HL-60 (cell line): ENCODE measurements around the gene IRAK3.

Experiments used
- DNase-seq, 2 experiments: peaks; one replicate each; pipeline ENCODE4 v3.0.0-alpha.2; 2010 to 2020; ENCODE audit warnings: low read depth in 1 of 2, low spot score in 1 of 2
- H3K27ac ChIP-seq: fragments of 250-450 bp; sonication (Bioruptor Pico); replicated peaks from 2 replicates; pipeline ENCODE4 v1.5.1; 2020; ENCODE audit warnings: mild to moderate bottlenecking, moderate library complexity
- H3K27me3 ChIP-seq: fragments of 250-450 bp; sonication (Bioruptor Pico); 2 replicates; pipeline ENCODE4 v1.5.1; 2021; ENCODE audit warnings: mild to moderate bottlenecking, moderate library complexity; ENCODE audit not compliant: insufficient read depth, poor library complexity, severe bottlenecking
- H3K4me3 ChIP-seq: replicated peaks from 2 replicates; pipeline ENCODE4 v1.5.1; 2011; ENCODE audit warnings: mild to moderate bottlenecking, control low read depth, low read length; ENCODE audit not compliant: insufficient read depth
- GABPA ChIP-seq: IDR thresholded peaks from 2 replicates; pipeline ENCODE4 v1.6.1; 2012; ENCODE audit warnings: low read depth
- POLR2AphosphoS5 ChIP-seq: IDR thresholded peaks from 2 replicates; pipeline ENCODE4 v1.6.1; 2012; ENCODE audit warnings: low read depth
- SPI1 ChIP-seq: IDR thresholded peaks from 2 replicates; pipeline ENCODE4 v1.6.1; 2012; ENCODE audit warnings: low read depth, mild to moderate bottlenecking, borderline replicate concordance
- TF ChIP-seq, protein P1 (sequence below): IDR thresholded peaks from one replicate; pipeline ENCODE4 v1.5.1; 2011; ENCODE audit warnings: low read length, control low read depth, inconsistent platforms; ENCODE audit not compliant: insufficient read depth
- TF ChIP-seq, protein P2 (sequence below): IDR thresholded peaks from 2 replicates; pipeline ENCODE4 v1.6.1; 2012; ENCODE audit warnings: low read depth; ENCODE audit not compliant: insufficient replicate concordance

IRAK3 gene

DNA sequence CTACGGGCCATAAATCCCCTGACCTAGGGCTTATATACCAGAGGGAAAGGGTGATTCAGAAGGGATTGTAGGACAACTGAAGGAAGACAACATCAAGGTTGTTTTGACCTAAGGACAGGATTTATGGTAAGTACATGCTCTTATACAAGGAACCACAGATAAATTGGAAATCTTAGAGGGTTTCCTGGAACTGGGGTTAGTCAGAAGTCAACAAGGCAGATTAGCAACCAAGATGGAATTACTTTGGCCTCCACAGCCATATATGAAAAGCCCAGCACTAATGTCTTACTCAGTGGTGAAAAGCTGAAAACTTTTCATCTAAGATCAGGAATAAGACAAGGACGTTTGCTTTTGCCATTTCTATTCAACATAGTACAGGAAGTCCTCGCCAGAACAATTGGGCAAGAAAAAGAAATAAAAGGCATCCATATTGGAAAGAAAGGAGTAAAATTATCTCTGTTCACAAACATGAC, 24.6 kb upstream of the IRAK3 start:
- DNase-seq: no peak
- Histone ChIP-seq H3K27me3 (no peaks in the 10 kb centered on the region), H3K27ac (no peak overlapping the region), H3K4me3 (no peak overlapping the region)
- no peak for TF ChIP-seq GABPA
- no peak for TF ChIP-seq POLR2AphosphoS5
- TF ChIP-seq, protein P1, sequence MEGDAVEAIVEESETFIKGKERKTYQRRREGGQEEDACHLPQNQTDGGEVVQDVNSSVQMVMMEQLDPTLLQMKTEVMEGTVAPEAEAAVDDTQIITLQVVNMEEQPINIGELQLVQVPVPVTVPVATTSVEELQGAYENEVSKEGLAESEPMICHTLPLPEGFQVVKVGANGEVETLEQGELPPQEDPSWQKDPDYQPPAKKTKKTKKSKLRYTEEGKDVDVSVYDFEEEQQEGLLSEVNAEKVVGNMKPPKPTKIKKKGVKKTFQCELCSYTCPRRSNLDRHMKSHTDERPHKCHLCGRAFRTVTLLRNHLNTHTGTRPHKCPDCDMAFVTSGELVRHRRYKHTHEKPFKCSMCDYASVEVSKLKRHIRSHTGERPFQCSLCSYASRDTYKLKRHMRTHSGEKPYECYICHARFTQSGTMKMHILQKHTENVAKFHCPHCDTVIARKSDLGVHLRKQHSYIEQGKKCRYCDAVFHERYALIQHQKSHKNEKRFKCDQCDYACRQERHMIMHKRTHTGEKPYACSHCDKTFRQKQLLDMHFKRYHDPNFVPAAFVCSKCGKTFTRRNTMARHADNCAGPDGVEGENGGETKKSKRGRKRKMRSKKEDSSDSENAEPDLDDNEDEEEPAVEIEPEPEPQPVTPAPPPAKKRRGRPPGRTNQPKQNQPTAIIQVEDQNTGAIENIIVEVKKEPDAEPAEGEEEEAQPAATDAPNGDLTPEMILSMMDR: no peak
- no peak for TF ChIP-seq SPI1
- TF ChIP-seq, protein P2, sequence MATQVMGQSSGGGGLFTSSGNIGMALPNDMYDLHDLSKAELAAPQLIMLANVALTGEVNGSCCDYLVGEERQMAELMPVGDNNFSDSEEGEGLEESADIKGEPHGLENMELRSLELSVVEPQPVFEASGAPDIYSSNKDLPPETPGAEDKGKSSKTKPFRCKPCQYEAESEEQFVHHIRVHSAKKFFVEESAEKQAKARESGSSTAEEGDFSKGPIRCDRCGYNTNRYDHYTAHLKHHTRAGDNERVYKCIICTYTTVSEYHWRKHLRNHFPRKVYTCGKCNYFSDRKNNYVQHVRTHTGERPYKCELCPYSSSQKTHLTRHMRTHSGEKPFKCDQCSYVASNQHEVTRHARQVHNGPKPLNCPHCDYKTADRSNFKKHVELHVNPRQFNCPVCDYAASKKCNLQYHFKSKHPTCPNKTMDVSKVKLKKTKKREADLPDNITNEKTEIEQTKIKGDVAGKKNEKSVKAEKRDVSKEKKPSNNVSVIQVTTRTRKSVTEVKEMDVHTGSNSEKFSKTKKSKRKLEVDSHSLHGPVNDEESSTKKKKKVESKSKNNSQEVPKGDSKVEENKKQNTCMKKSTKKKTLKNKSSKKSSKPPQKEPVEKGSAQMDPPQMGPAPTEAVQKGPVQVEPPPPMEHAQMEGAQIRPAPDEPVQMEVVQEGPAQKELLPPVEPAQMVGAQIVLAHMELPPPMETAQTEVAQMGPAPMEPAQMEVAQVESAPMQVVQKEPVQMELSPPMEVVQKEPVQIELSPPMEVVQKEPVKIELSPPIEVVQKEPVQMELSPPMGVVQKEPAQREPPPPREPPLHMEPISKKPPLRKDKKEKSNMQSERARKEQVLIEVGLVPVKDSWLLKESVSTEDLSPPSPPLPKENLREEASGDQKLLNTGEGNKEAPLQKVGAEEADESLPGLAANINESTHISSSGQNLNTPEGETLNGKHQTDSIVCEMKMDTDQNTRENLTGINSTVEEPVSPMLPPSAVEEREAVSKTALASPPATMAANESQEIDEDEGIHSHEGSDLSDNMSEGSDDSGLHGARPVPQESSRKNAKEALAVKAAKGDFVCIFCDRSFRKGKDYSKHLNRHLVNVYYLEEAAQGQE: no peak

DNA sequence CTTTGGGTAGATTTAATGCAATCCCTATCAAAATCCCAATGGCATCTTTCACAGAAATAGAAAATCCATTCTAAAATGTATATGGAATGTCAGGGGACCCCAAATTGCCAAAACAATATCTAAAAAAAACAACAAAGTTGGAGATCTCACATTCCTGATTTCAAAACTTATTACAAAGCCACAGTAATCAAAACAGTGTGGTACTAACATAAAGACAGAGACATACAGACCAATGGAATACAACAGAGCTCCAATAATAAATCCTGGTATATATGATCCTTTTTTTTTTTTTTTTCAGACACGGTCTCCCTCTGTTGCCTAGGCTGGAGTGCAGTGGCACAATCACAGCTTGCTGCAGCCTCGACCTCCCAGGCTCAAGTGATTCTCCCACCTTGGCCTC, 23.9 kb upstream of the IRAK3 start:
- no peak for DNase-seq
- no peak overlapping the region for H3K4me3 ChIP-seq
- H3K27me3 ChIP-seq: no peaks in the 10 kb centered on the region
- TF ChIP-seq, protein P1: no peak
- TF ChIP-seq SPI1: no peak
- TF ChIP-seq, protein P2: no peak
- TF ChIP-seq POLR2AphosphoS5: no peak
- TF ChIP-seq GABPA: no peak
- no peak overlapping the region for H3K27ac ChIP-seq

DNA sequence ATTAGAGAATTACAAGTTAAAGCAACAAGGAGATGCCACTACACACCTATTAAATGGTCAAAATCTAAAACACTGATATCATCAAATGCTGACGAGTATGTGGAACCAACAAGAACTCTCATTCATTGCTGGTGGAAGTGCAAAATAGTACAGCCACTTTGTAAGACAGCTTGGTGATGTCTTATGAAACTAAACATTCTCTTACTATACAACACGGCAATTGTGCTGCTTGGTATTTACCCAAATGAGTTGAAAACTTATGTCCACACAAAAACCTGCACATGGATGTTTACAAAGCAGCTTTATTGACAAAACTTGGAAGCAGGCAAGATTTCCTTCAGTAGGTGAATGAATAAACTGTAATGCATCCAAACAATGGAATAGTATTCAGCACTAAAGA, 22.5 kb upstream of the IRAK3 start:
- Histone ChIP-seq H3K27me3 (no peaks in the 10 kb centered on the region), H3K27ac (no peak overlapping the region), H3K4me3 (no peak overlapping the region)
- no peak for DNase-seq
- TF ChIP-seq, protein P2: no peak
- no peak for TF ChIP-seq POLR2AphosphoS5
- no peak for TF ChIP-seq SPI1
- no peak for TF ChIP-seq GABPA
- TF ChIP-seq, protein P1: no peak
